Measurements from ENCODE around the gene CHGA. TPM values are rescaled to one million over a fixed set of nuclear protein-coding genes. Genes with fewer than 3 reads are reported as not detected.

Gene CHGA
- total and polyA plus RNA-seq, 2 experiments from 2014 or later = 40.5 to 61.3 TPM

DNA sequence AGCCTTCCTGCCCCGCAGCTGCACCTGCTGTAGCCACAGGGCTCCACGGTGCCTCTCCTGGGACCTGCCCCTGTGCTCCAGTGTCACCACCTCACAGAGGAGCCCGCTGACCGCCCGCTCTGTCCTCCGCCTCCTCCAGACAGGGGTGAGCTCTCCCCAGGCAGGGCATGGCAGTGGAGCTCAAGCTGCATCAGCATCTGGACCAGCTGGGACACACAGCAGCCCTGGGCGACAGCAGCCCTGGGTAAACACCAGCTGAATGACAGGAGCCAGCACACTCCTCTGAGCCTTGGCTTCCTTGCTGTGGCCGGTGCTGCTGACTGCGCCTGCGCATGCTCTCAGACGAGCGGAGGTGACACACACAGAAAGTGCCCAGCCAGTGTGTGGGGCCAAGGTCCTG, 22.0 kb downstream of the CHGA start:
- Histone ChIP-seq H3K36me3 (replicated peaks; ENCODE audit: insufficient read depth, low read depth) (no peaks in the 10 kb centered on the region), H3K4me2 (no peak overlapping the region), H3K27me3 (no peaks in the 10 kb centered on the region), H3K4me1 (ENCODE audit: insufficient read depth) (no peaks in the 10 kb centered on the region), H3K9me3 (ENCODE audit: low read depth) (no peaks in the 10 kb centered on the region), H3K79me2 (no peaks in the 10 kb centered on the region), H4K20me1 (ENCODE audit: insufficient read depth, poor library complexity, severe bottlenecking) (no peaks in the 10 kb centered on the region), H2AFZ (no peak overlapping the region), H3K4me3 (no peak overlapping the region), H3K27ac (no peak overlapping the region), H3K9me2 (replicated peaks; ENCODE audit: insufficient read depth) (no peaks in the 10 kb centered on the region)
- 98% methylated on average over 12 of the region's 12 CpGs for WGBS (ENCODE audit: low lambda C conversion rate, missing lambda C conversion rate)
- DNase-seq (ENCODE audit: low spot score) = no peak
- TF ChIP-seq EZH2 (IDR thresholded peaks at IDR 0.05; ENCODE audit: borderline replicate concordance) = no peak
- no peak for TF ChIP-seq EZH2phosphoT487 (IDR thresholded peaks at IDR 0.05; ENCODE audit: low read depth, severe bottlenecking, unreplicated experiment)
- TF ChIP-seq, protein P1, sequence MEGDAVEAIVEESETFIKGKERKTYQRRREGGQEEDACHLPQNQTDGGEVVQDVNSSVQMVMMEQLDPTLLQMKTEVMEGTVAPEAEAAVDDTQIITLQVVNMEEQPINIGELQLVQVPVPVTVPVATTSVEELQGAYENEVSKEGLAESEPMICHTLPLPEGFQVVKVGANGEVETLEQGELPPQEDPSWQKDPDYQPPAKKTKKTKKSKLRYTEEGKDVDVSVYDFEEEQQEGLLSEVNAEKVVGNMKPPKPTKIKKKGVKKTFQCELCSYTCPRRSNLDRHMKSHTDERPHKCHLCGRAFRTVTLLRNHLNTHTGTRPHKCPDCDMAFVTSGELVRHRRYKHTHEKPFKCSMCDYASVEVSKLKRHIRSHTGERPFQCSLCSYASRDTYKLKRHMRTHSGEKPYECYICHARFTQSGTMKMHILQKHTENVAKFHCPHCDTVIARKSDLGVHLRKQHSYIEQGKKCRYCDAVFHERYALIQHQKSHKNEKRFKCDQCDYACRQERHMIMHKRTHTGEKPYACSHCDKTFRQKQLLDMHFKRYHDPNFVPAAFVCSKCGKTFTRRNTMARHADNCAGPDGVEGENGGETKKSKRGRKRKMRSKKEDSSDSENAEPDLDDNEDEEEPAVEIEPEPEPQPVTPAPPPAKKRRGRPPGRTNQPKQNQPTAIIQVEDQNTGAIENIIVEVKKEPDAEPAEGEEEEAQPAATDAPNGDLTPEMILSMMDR (IDR thresholded peaks at IDR 0.05; ENCODE audit: poor library complexity) = no peak

DNA sequence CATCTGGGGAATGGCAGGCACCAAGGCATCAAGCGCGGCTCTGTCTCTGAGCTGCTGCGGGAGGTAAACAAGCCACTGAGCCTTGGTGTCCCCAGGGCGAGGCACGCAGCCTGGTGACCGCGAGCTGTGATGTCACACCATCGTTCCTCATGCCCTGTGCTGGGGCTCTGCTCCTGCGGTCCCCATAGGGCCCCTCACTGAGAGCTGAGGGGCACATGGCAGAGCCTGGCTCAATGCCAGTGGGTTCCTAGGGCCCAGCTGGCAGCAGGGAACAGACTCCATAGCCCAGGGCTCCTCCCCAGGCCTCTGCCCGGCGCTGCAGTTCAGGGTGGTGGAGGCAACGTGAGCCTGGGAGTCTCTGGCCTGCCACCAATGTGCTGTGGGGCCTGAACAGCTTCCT, 22.6 kb downstream of the CHGA start:
- Histone ChIP-seq H3K36me3 (replicated peaks; ENCODE audit: insufficient read depth, low read depth) (no peaks in the 10 kb centered on the region), H3K27me3 (no peaks in the 10 kb centered on the region), H3K9me3 (ENCODE audit: low read depth) (no peaks in the 10 kb centered on the region), H3K4me3 (no peak overlapping the region), H4K20me1 (ENCODE audit: insufficient read depth, poor library complexity, severe bottlenecking) (no peaks in the 10 kb centered on the region), H2AFZ (no peak overlapping the region), H3K79me2 (no peaks in the 10 kb centered on the region), H3K27ac (no peak overlapping the region), H3K9me2 (replicated peaks; ENCODE audit: insufficient read depth) (no peaks in the 10 kb centered on the region), H3K4me2 (no peak overlapping the region), H3K4me1 (ENCODE audit: insufficient read depth) (no peaks in the 10 kb centered on the region)
- TF ChIP-seq, protein P1 (IDR thresholded peaks at IDR 0.05; ENCODE audit: poor library complexity) = no peak
- TF ChIP-seq EZH2phosphoT487 (IDR thresholded peaks at IDR 0.05; ENCODE audit: low read depth, severe bottlenecking, unreplicated experiment) (no peak), EZH2 (IDR thresholded peaks at IDR 0.05; ENCODE audit: borderline replicate concordance) (no peak)
- WGBS (ENCODE audit: low lambda C conversion rate, missing lambda C conversion rate) = 92% methylated on average over 12 of the region's 12 CpGs
- DNase-seq (ENCODE audit: low spot score) = no peak

DNA sequence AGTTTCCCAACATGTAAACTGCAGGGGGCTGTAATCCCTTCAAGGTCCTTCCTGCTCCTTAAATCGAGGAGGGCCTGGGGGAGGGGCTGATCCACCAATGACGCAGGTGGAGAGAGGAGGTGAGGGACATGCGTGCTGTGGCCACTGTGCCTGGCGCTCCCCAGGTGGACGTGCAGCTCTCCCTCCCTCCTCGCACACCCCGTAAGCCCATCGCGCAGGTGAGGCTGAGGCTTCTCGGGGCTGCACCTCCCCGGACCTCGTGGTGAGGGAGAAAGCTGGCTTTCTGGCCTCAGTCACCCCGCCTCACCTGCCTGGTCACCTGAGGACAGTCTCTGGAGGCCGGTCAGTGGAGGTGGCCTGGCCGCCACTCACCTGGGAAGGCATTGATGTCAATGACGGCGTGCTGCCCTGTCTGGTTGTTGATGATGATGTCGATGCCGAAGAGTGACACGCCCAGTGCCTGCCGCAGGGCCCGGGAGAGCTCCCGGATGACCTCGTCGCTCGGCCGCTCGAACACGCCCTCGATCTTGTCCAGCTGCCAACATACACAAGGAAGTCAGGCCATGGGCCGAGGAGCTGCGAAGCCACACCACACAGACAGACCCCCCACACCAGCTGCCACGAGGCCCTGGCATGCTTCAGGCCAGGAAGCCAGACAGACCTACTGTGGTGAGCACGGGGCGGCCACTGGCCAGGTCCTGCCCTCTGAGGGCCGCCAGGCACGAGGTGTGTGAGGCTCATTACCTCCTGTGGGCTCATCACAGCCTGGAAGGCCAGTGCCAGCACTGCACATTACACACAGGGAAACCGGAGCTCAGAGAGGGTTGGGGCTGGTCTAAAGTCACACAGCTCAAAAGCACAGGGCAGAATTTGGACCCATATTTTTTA, 23.3 kb downstream of the CHGA start:
- TF ChIP-seq, protein P1 (IDR thresholded peaks at IDR 0.05; ENCODE audit: poor library complexity) = no peak
- TF ChIP-seq EZH2 (IDR thresholded peaks at IDR 0.05; ENCODE audit: borderline replicate concordance) = no peak
- TF ChIP-seq EZH2phosphoT487 (IDR thresholded peaks at IDR 0.05; ENCODE audit: low read depth, severe bottlenecking, unreplicated experiment) = no peak
- DNase-seq (ENCODE audit: low spot score) = no peak
- Histone ChIP-seq H3K4me3 (no peak overlapping the region), H3K36me3 (replicated peaks; ENCODE audit: insufficient read depth, low read depth) (no peaks in the 10 kb centered on the region), H3K9me3 (ENCODE audit: low read depth) (no peaks in the 10 kb centered on the region), H3K4me1 (ENCODE audit: insufficient read depth) (no peaks in the 10 kb centered on the region), H2AFZ (no peak overlapping the region), H3K9me2 (replicated peaks; ENCODE audit: insufficient read depth) (no peaks in the 10 kb centered on the region), H3K79me2 (no peaks in the 10 kb centered on the region), H3K4me2 (no peak overlapping the region), H4K20me1 (ENCODE audit: insufficient read depth, poor library complexity, severe bottlenecking) (no peaks in the 10 kb centered on the region), H3K27me3 (no peaks in the 10 kb centered on the region), H3K27ac (no peak overlapping the region)
- WGBS (ENCODE audit: low lambda C conversion rate, missing lambda C conversion rate) = 94% methylated on average over 38 of the region's 38 CpGs

Measured in hepatocyte (in vitro differentiated cells).